GM18502 (cell line): ENCODE results near the gene SSBP3.
"Not testable (repeated sequence)": the region's sequence is repeated elsewhere in the genome, so short reads cannot be mapped to it uniquely, and the experiment has no call there.

Source experiments
- ATAC-seq: cut with Tn5 transposase; IDR thresholded peaks from one replicate; pipeline ENCODE4 v1.9.1; 2021; ENCODE audit warnings: mild to moderate bottlenecking; ENCODE audit not compliant: unreplicated experiment, poor library complexity

The SSBP3 gene

GRCh38 chr1:54396261-54396933 lies 9.8 kb downstream of the SSBP3 start:
- no peak for ATAC-seq

DNA sequence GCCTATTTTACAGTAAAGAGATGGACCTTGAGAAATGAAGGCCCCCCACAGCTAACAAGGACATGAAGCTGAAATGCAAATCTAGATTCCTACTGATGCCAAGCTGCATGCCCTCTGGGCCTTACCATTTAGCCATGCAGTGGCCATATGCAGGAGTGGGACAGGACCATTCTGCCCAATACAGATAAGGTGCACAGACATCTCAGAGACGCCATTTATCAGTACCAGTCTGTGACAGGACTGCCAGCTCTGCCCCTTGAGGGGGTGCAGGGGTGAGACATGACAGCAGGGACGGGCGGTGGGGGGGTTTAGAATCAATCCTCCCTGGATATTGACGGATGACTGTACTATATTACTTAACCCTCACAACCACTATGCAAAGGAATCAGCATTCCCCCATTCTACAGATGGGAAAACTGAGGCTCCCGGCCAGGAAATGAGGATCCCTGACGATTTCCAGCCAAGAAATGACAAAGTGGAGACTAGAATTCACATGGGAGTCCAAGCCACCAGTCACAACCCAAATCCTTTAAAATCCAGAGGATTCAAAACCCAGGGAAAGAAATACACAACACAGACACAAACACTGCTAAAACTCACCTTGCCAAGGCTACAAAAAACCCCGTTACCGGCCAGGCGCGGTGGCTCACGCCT lies 10.8 kb downstream of the SSBP3 start:
- no peak for ATAC-seq

GRCh38 chr1:54394104-54394503 lies 12.1 kb downstream of the SSBP3 start:
- ATAC-seq: no peak

- no peak for ATAC-seq
These were observed 13.8 kb downstream of the SSBP3 start for GRCh38 chr1:54392401-54392800.

DNA sequence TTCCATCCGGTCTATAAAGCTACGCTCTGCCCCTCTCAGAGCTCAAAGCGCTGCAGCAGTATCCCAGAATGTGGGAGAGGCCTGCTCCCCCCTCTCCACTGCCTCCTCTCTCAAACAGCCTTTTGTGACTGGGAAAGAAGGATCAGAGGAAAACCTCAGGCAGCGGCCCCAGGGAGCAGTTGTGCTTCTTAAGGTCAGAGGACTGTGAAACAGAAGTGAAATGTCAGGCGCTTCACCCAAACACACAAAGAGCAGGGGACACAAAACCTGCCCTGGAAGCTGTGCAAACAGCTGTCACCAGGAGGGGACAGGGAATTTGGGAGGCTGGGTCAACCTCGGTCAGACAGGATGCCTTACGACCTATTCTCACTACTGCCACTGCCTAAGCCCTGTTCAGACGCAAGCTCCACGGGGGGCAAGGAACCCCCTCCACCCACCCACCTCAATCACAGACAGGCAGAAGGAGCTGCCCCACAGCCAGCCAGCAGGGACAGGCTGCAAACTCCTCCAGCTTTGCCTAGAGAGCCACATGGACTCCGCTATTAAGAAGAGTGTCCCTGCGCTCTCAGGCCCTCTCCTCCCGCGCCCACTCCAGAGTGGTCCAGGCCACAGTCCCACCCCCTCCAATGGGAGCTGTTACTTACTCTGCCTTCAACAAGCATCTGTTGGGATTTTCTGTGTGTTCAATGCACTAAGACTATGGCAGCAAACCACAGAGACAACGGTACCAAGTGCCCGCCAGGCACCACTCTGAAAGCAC lies 14.6 kb downstream of the SSBP3 start:
- ATAC-seq: no peak

DNA sequence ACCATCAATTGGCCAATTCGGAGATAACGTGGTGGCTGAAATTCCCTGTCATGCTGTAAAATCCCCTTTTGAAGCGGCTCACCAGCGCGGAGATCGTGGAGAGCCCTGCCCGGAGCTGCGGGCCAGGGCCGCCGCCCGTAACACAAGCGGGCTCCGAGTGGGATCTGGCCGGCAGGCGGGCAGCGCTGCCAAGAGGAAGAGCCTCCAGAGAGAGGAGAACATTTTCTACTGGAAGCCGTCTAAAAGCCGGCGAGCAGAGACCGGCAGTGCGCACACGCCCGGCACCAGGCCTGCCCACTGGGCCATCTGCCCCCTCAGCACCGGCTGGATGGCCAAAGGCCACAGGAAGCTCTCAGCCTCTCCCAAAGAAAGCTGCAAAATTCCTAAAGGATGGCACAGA lies 15.5 kb downstream of the SSBP3 start:
- no peak for ATAC-seq

DNA sequence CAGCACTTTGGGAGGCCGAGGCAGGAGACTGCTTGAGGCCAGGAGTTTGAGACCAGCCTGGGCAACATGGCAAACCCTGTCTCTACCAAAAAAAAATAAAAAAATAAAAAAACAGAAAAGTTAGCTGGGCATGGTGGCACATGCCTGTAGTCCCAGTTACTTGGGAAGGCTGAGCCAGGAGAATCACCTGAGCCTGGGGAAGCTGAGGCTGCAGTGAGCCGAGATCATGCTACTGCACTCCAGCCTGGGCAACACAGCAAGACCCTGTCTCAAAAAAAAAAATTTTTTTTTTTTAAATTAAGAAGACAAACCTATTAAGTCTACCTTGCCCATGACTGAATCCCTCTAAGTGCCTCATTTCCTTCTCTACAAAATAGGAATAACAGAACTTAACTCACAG lies 16.6 kb downstream of the SSBP3 start:
- not testable (repeated sequence) for ATAC-seq

DNA sequence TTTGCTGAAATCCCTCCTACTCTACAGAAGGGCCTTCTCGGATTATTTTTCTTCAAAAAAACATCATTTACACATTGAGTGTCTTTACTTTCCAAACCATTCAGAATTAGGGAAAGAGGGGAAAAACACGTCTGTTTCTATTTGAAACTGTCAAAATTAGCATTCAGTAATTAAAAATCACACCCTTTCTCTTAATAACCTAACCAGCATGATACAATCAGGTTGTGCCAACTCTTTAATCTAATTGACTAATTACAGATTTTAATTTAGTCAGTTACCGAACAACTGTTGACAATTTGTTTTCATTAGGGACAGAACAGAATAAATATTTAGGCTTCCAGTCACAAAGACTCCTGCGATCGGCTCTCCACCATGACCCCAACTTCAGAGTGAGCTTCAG lies 18.8 kb downstream of the SSBP3 start:
- ATAC-seq: no peak

DNA sequence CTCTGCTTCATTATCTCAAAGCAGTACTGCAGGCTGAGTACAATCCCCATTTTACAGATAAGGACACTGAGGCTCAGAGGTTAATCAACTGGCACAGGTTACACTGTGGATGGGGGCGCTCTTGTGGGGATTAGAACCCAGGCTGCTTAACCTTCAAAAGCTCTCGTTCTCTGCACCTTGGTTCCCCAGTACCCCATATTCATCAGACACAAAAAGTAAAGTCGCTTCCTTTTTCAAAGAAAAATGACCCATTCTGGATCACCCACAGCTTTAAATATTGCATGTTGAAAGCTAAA lies 20.5 kb downstream of the SSBP3 start:
- ATAC-seq: no peak

GRCh38 chr1:54384918-54385726 lies 21.1 kb downstream of the SSBP3 start:
- no peak for ATAC-seq

DNA sequence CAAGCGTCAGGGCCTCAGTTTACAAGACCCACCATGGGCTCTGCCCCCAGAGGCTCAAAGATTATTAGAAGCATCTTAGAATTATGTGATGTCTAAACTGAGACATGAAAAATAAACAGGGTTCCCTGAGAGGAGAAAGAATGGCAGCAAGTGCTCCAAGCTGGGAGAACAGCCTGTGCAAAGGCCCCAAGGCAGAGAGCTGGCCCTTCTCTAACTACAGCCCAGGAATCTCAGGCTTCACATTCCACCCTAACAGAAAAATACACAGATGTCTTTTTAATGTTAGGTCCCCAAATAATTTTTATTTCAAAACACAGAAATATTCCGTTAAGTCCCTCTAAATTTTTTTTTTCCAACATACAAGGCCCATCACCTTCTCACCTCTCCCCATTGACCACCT lies 21.7 kb downstream of the SSBP3 start:
- ATAC-seq: no peak

DNA sequence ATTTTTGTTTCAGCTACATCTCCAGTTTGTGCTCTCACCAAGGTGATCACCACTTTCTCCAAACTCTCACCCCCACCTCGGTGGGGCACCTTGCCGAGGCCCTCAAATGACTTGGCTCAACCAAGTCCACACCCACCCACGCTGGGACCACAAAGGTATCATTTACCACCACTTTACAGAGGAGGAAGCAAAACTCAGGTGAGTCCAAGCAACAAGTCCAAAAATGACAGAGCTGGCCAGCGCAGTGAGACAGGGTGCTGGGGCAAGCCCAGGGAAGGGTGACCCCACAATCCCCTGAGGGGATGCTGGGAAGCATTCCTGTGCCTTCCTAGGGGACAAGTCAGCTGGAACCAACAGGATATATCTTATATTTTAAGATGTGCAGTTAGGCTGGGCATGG lies 24.7 kb downstream of the SSBP3 start:
- ATAC-seq: no peak

DNA sequence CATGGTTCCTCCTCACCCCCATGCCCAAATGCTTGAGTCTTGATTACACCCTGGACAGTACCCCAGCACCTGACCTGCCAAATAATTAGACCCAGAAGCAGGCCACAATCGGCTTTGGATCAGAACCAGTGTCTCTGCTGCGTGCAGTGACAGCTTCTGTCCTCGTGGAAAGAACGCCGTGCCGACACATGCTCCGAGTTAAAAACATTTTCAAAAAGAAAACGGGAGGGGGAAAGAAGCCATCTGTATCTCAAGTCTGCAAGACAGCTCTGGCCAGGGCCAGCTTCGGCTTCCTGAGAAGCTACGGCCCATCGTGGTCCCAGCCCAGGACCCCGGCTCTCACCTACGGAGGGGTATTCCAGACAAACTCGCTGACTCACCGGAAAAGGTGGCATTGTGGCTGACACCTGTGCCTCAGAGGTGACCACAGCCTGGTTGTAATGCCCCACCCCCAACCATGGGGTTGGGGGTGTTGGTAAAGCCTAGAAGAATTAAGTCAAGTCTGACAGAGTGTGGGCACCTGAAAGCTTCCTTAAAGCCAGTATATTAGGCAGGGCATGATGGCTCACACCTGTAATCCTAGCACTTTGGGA lies 25.8 kb downstream of the SSBP3 start:
- no peak for ATAC-seq

- no peak for ATAC-seq
These were observed 26.5 kb downstream of the SSBP3 start for GRCh38 chr1:54379555-54380289.

DNA sequence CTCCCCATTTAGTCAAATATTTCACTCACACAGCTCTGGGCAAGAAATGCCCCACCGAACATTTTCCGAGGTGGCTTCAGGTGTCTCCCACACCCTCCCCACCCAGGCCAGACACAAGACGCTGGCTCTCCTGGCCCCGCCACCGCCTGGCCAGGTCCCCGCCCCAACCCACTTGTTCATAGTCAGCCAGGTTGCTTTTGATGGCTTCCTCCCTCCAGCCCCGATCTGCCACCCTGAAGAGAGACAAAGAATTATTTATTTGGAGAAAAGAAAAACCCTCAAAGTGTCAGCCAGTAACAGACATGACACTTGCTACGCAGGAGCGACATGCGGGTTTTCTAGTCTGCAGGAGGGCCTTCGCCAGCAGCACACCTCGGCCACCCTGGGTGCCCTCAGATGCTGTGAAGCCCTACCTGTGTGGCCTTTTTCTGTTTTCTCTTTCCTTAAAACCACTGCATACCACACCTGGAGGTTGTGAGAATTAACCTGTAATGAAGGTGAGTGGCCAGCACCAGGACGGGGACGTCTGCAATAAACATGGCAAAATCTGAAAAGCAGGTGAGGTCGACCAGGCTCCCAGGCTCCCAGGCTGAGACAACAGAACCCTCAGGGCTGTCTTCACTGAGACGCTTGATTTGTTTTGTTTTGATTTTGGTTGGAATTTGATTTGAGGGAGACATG lies 27.2 kb downstream of the SSBP3 start:
- ATAC-seq: no peak

GRCh38 chr1:54378157-54378873 lies 27.9 kb downstream of the SSBP3 start:
- no peak for ATAC-seq

GRCh38 chr1:54377040-54377691 lies 29.0 kb downstream of the SSBP3 start:
- no peak for ATAC-seq

DNA sequence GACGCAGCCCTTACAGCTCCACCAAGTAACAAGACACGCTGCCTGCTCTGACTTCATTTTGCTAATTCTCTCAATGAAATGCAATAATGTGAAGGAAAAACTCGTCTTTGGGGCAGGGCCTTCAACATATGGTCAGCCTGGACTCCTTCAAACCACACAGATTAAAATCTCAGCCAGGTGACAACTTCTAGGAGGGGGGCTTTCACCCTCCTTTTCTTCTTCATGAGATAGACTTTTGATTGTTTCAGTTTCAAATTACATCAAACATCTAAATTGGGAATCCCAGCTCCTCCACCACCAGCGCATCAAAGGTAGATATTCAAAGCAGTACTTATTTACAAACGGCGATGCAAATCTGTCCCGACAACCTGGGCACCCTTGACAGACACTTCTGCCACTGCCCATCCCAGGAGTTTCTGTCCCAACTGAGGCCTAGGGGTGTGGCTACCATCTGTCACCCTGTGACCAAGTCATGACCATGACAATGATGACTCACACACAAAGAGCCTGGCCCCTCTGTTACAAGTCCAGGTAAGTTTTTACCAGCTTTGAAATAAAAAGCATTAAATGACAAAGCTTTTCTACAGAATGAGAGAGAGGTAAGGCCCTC lies 29.7 kb downstream of the SSBP3 start:
- ATAC-seq: peak; percentile 77
